ENCODE data around the gene JADE1.

JADE1 gene

GRCh38 chr4:128782875-128783614 lies 26.5 kb upstream of the JADE1 start:
- Histone ChIP-seq H3K27me3 (ENCODE audit: control insufficient read depth in 1 of 2, insufficient read depth in 2 of 2, low read length in 2 of 2) (no peaks in the 10 kb centered on the region), H3K4me1 (ENCODE audit: control insufficient read depth, insufficient read depth, low read length) (no peaks in the 10 kb centered on the region), H3K9ac (ENCODE audit: low read length in 2 of 2) (no peak overlapping the region), H3K9me3 (ENCODE audit: control insufficient read depth in 2 of 2, low read length in 2 of 2) (no peaks in the 10 kb centered on the region), H3K4me3 (ENCODE audit: low read length in 2 of 2) (no peak overlapping the region), H3K36me3 (ENCODE audit: control insufficient read depth in 2 of 2, insufficient read depth in 2 of 2, low read length in 2 of 2) (no peaks in the 10 kb centered on the region), H3K27ac (ENCODE audit: low read length) (no peak overlapping the region)

DNA sequence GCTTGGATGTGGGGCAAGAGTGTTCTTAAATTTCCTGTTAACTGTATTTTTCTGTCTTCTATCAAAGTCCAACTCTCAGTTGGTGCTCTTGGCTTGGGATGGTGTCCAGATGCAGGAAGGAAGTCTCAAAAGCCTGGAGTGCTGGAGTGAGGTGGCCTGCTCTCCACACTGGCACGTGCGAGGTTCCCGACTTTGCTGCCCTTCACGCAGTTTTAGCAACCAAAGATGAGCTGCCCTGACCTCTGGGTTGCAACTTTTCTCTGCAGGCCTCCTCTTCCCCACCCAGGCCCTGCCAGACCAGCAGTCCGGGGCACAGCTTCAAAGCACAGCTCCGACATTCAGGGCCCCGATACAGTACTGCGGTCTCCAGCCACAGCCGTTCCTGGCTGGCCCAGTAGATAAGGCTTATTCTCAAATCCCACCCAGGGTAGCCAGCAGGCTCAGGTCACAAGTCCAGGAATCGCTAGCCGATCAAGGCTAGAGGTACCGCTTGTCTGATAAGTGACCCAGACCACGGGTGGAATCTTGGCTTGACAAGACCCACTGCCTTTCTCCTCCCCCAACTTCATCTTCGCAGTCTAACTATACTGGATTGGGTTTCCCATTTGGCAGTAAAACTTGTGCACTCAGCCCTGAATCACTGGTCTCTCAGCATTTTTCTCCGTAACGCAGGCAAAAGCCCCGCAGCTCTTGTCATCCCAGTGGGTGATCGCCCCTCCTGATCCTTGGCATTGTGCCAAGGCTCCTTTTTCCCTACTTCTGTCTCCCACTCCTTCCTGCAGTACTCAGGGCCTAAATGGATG lies 21.8 kb upstream of the JADE1 start:
- H3K4me3 ChIP-seq (ENCODE audit: low read length in 2 of 2), result no peak overlapping the region
- no peak overlapping the region for H3K9ac ChIP-seq (ENCODE audit: low read length in 2 of 2)
- H3K27ac ChIP-seq (ENCODE audit: low read length), result no peak overlapping the region
- H3K27me3 ChIP-seq (ENCODE audit: control insufficient read depth in 1 of 2, insufficient read depth in 2 of 2, low read length in 2 of 2), result no peaks in the 10 kb centered on the region
- H3K4me1 ChIP-seq (ENCODE audit: control insufficient read depth, insufficient read depth, low read length), result no peaks in the 10 kb centered on the region
- no peaks in the 10 kb centered on the region for H3K9me3 ChIP-seq (ENCODE audit: control insufficient read depth in 2 of 2, low read length in 2 of 2)
- H3K36me3 ChIP-seq (ENCODE audit: control insufficient read depth in 2 of 2, insufficient read depth in 2 of 2, low read length in 2 of 2), result no peaks in the 10 kb centered on the region

- H3K9ac ChIP-seq (ENCODE audit: low read length in 2 of 2), result no peak overlapping the region
- no peaks in the 10 kb centered on the region for H3K36me3 ChIP-seq (ENCODE audit: control insufficient read depth in 2 of 2, insufficient read depth in 2 of 2, low read length in 2 of 2)
Measured at GRCh38 chr4:128793859-128794672, 15.4 kb upstream of the JADE1 start.

GRCh38 chr4:128796934-128797333 lies 12.6 kb upstream of the JADE1 start:
- H3K4me3 ChIP-seq (ENCODE audit: low read length in 2 of 2), result no peak overlapping the region
- no peak overlapping the region for H3K9ac ChIP-seq (ENCODE audit: low read length in 2 of 2)
- H3K27me3 ChIP-seq (ENCODE audit: control insufficient read depth in 1 of 2, insufficient read depth in 2 of 2, low read length in 2 of 2), result no peaks in the 10 kb centered on the region
- no peaks in the 10 kb centered on the region for H3K36me3 ChIP-seq (ENCODE audit: control insufficient read depth in 2 of 2, insufficient read depth in 2 of 2, low read length in 2 of 2)
- H3K9me3 ChIP-seq (ENCODE audit: control insufficient read depth in 2 of 2, low read length in 2 of 2), result no peaks in the 10 kb centered on the region
- peaks cover 7% of the 10 kb centered on the region for H3K4me1 ChIP-seq (ENCODE audit: control insufficient read depth, insufficient read depth, low read length)
- H3K27ac ChIP-seq (ENCODE audit: low read length), result no peak overlapping the region

More at GRCh38 chr4:128793859-128794672, 15.4 kb upstream of the JADE1 start:
- H3K27ac ChIP-seq (ENCODE audit: low read length), result no peak overlapping the region
- peaks cover 7% of the 10 kb centered on the region for H3K4me1 ChIP-seq (ENCODE audit: control insufficient read depth, insufficient read depth, low read length)
- H3K4me3 ChIP-seq (ENCODE audit: low read length in 2 of 2), result no peak overlapping the region
- H3K9me3 ChIP-seq (ENCODE audit: control insufficient read depth in 2 of 2, low read length in 2 of 2), result no peaks in the 10 kb centered on the region
- no peaks in the 10 kb centered on the region for H3K27me3 ChIP-seq (ENCODE audit: control insufficient read depth in 1 of 2, insufficient read depth in 2 of 2, low read length in 2 of 2)

DNA sequence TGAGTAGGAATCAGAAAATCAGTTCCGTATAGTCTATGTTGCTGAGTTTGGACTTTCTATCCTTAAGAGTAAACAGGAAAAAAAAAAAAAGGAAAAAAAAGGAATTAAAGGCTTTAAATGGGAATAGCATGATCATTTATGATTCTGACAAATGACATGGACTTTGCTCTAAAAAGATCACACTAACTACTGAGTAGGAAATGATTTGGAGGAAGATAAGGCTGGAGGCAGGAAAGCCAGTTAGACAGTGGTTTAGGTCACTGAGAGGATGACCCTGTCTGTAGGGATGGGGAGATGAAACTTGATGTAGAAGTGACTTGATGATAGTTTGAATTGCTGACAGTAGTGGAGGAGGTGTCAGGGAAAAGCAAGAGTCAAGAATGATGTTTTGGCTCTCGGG lies 9.2 kb upstream of the JADE1 start:
- Histone ChIP-seq H3K9me3 (ENCODE audit: control insufficient read depth in 2 of 2, low read length in 2 of 2) (no peaks in the 10 kb centered on the region), H3K4me3 (ENCODE audit: low read length in 2 of 2) (no peak overlapping the region), H3K9ac (ENCODE audit: low read length in 2 of 2) (no peak overlapping the region), H3K4me1 (ENCODE audit: control insufficient read depth, insufficient read depth, low read length) (no peaks in the 10 kb centered on the region), H3K27ac (ENCODE audit: low read length) (no peak overlapping the region), H3K27me3 (ENCODE audit: control insufficient read depth in 1 of 2, insufficient read depth in 2 of 2, low read length in 2 of 2) (no peaks in the 10 kb centered on the region), H3K36me3 (ENCODE audit: control insufficient read depth in 2 of 2, insufficient read depth in 2 of 2, low read length in 2 of 2) (no peaks in the 10 kb centered on the region)

GRCh38 chr4:128800701-128801284 lies 8.7 kb upstream of the JADE1 start:
- Histone ChIP-seq H3K9ac (ENCODE audit: low read length in 2 of 2) (no peak overlapping the region), H3K36me3 (ENCODE audit: control insufficient read depth in 2 of 2, insufficient read depth in 2 of 2, low read length in 2 of 2) (no peaks in the 10 kb centered on the region), H3K27me3 (ENCODE audit: control insufficient read depth in 1 of 2, insufficient read depth in 2 of 2, low read length in 2 of 2) (no peaks in the 10 kb centered on the region), H3K9me3 (ENCODE audit: control insufficient read depth in 2 of 2, low read length in 2 of 2) (no peaks in the 10 kb centered on the region), H3K4me3 (ENCODE audit: low read length in 2 of 2) (no peak overlapping the region), H3K27ac (ENCODE audit: low read length) (no peak overlapping the region), H3K4me1 (ENCODE audit: control insufficient read depth, insufficient read depth, low read length) (no peaks in the 10 kb centered on the region)

DNA sequence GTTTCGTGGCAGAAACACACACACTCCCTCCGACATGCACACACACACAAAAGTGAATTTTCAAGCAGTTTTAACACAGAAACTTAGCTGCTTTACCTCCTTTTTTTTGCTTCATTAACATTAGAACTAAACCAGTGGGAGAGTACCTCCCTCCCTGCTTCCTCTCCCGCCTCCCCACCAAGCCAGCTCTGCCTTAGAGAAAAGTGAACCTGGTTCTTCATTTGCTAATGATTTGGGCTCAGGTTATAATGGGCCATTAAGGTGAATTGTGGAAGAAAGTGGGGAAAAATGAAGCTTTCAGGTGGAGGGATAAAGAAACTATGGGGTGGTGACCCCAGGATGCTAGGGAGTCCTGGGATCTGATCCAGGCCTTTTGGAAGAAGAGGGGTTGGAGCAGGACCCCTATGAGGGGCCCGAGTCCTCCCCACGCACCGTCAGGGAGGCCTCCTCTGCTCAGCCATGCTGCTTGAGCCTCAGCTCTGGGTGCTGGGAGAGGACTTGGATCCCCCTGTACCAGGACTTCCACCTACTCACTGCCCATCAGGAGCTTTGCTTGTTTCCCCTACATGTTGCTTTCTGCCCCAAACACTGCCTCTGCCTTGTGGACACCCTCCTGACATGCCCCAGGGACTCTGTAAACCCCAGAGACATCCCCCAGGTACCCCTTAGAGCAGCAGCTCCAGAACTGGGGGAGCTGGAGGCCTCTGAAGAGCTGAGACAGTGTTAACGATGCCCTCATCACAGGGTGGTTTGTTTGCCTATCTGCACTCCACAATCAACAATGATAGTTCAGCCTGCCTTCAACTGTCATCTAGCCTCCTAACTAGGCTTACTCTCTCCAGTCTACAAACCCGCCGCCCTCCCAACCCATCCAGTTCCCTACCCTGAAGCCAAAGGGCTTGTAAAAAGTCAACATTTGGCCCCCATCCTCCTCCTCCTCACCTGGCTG lies 6.5 kb upstream of the JADE1 start:
- no peak overlapping the region for H3K27ac ChIP-seq (ENCODE audit: low read length)
- H3K4me1 ChIP-seq (ENCODE audit: control insufficient read depth, insufficient read depth, low read length), result no peaks in the 10 kb centered on the region
- no peaks in the 10 kb centered on the region for H3K36me3 ChIP-seq (ENCODE audit: control insufficient read depth in 2 of 2, insufficient read depth in 2 of 2, low read length in 2 of 2)
- H3K9ac ChIP-seq (ENCODE audit: low read length in 2 of 2), result no peak overlapping the region
- no peaks in the 10 kb centered on the region for H3K9me3 ChIP-seq (ENCODE audit: control insufficient read depth in 2 of 2, low read length in 2 of 2)
- no peaks in the 10 kb centered on the region for H3K27me3 ChIP-seq (ENCODE audit: control insufficient read depth in 1 of 2, insufficient read depth in 2 of 2, low read length in 2 of 2)
- no peak overlapping the region for H3K4me3 ChIP-seq (ENCODE audit: low read length in 2 of 2)

DNA sequence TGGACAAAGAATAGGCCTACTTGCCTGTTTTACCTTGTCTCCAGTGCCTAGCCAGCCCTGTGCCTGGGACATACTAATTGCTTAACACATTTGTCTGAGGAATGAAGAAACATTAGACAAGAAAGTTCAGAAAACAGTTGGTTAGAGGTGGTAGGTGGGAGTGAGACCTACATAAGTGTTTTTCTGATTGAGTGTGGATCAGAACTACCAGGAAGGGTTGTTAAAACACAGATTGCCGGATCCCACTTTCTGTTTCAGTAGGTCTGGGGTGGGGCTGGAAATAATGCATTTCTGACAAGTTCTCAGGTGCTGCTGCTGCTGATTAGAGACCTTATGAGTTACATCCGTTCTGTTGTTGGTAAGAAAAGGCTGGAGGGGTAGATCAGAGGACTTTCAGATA lies 5.7 kb upstream of the JADE1 start:
- Histone ChIP-seq H3K27ac (ENCODE audit: low read length) (no peak overlapping the region), H3K4me1 (ENCODE audit: control insufficient read depth, insufficient read depth, low read length) (no peaks in the 10 kb centered on the region), H3K9me3 (ENCODE audit: control insufficient read depth in 2 of 2, low read length in 2 of 2) (no peaks in the 10 kb centered on the region), H3K9ac (ENCODE audit: low read length in 2 of 2) (no peak overlapping the region), H3K36me3 (ENCODE audit: control insufficient read depth in 2 of 2, insufficient read depth in 2 of 2, low read length in 2 of 2) (no peaks in the 10 kb centered on the region), H3K4me3 (ENCODE audit: low read length in 2 of 2) (no peak overlapping the region), H3K27me3 (ENCODE audit: control insufficient read depth in 1 of 2, insufficient read depth in 2 of 2, low read length in 2 of 2) (no peaks in the 10 kb centered on the region)

DNA sequence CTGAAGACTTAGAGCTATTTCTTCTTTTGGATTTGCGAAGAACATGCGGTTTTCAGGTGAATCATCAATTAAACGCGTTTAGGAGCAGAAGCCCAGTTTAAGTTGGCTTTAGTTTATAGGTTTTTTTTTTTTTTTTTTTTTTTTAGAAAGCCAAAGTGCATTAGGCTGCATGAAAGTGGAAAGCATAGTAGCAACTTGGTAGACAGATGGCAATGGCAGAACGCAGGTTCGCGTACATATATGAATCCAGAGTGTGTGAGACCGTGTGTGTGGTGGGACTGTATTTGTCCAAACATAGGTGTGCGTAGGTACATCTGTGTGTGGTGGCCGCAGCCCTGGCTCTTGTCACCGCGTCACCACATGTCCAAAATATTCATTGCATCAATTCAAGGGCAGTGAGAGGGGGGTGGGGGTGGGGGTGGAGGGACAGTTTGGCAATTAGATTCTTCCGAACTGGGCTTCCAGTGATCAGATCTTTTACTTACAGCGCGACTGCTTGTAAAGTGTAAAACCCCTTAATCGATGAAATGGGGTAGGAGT lies 901 bp downstream of the JADE1 start:
- peak overlapping the region; percentile 76 to 88 for H3K9ac ChIP-seq (ENCODE audit: low read length in 2 of 2)
- no peaks in the 10 kb centered on the region for H3K36me3 ChIP-seq (ENCODE audit: control insufficient read depth in 2 of 2, insufficient read depth in 2 of 2, low read length in 2 of 2)
- H3K27me3 ChIP-seq (ENCODE audit: control insufficient read depth in 1 of 2, insufficient read depth in 2 of 2, low read length in 2 of 2), result no peaks in the 10 kb centered on the region
- peak overlapping the region; percentile 94 for H3K27ac ChIP-seq (ENCODE audit: low read length)
- no peaks in the 10 kb centered on the region for H3K9me3 ChIP-seq (ENCODE audit: control insufficient read depth in 2 of 2, low read length in 2 of 2)
- H3K4me3 ChIP-seq (ENCODE audit: low read length in 2 of 2), result peak overlapping the region; percentile 91 to 99
- H3K4me1 ChIP-seq (ENCODE audit: control insufficient read depth, insufficient read depth, low read length), result no peaks in the 10 kb centered on the region

Measured in stomach smooth muscle (tissue), 2 donors.